GM23338 (cell line): ENCODE data around the gene ELAVL4. TPM values are rescaled to one million over a fixed set of nuclear protein-coding genes. Genes with fewer than 3 reads are reported as not detected.

Source experiments
- ATAC-seq: fragments of 200-7000 bp; cut with Tn5 transposase; 3 replicates; pipeline ENCODE4 v1.9.1; 2020
- DNase-seq: peaks from one replicate; pipeline ENCODE4 v3.0.0-alpha.2; 2015; ENCODE audit warnings: low spot score
- H2AFZ ChIP-seq: fragments of 200-600 bp; sonication (generic); 2 replicates; pipeline ENCODE4 v1.8.0; 2016; ENCODE audit warnings: antibody characterized with exemption, mild to moderate bottlenecking, moderate library complexity
- H3F3A ChIP-seq: fragments of 200-600 bp; sonication (generic); replicated peaks from 2 replicates; pipeline ENCODE4 v1.8.0; 2017; ENCODE audit warnings: antibody characterized with exemption, mixed run types, low read depth
- H3K27ac ChIP-seq: fragments of 200-600 bp; sonication (generic); 2 replicates; pipeline ENCODE4 v1.6.1; 2016; ENCODE audit warnings: low read depth
- H3K27me3 ChIP-seq: fragments of 200-600 bp; sonication (generic); 2 replicates; pipeline ENCODE4 v1.8.0; 2016; ENCODE audit warnings: mild to moderate bottlenecking, mixed run types, moderate library complexity; ENCODE audit not compliant: insufficient read depth
- H3K36me3 ChIP-seq: fragments of 200-600 bp; sonication (generic); 2 replicates; pipeline ENCODE4 v1.8.0; 2016; ENCODE audit warnings: mild to moderate bottlenecking; ENCODE audit not compliant: insufficient read depth
- H3K4me1 ChIP-seq: fragments of 200-600 bp; sonication (generic); 2 replicates; pipeline ENCODE4 v1.8.0; 2016; ENCODE audit warnings: mild to moderate bottlenecking, moderate library complexity; ENCODE audit not compliant: insufficient read depth
- H3K4me2 ChIP-seq: fragments of 200-600 bp; sonication (generic); 2 replicates; pipeline ENCODE4 v1.7.1; 2017; ENCODE audit warnings: mixed run types
- H3K4me3 ChIP-seq: fragments of 200-600 bp; sonication (generic); 2 replicates; pipeline ENCODE4 v1.6.1; 2016; ENCODE audit warnings: mixed run types
- H3K79me2 ChIP-seq: fragments of 200-600 bp; sonication (generic); replicated peaks from 2 replicates; pipeline ENCODE4 v1.8.0; 2017; ENCODE audit warnings: mild to moderate bottlenecking; ENCODE audit not compliant: insufficient read depth
- H3K9me2 ChIP-seq: fragments of 200-600 bp; sonication (generic); 2 replicates; pipeline ENCODE4 v1.8.0; 2017; ENCODE audit not compliant: insufficient read depth
- H4K20me1 ChIP-seq: fragments of 200-600 bp; sonication (generic); replicated peaks from 2 replicates; pipeline ENCODE4 v1.8.0; 2017; ENCODE audit warnings: mild to moderate bottlenecking; ENCODE audit not compliant: insufficient read depth
- H3K27ac Mint-ChIP-seq: 2 replicates; pipeline ENCODE4 v1.8.0; 2020; ENCODE audit warnings: inconsistent platforms, mild to moderate bottlenecking, moderate library complexity, mixed read lengths
- H3K27me3 Mint-ChIP-seq: 3 replicates; pipeline ENCODE4 v1.8.0; 2022; ENCODE audit warnings: low read depth, mild to moderate bottlenecking, moderate library complexity, mixed read lengths, inconsistent platforms; ENCODE audit not compliant: insufficient read depth, poor library complexity
- H3K36me3 Mint-ChIP-seq: 3 replicates; pipeline ENCODE4 v1.8.0; 2021; ENCODE audit warnings: low read depth, mild to moderate bottlenecking, inconsistent platforms, moderate library complexity, mixed read lengths
- H3K4me1 Mint-ChIP-seq: 3 replicates; pipeline ENCODE4 v1.8.0; 2020; ENCODE audit warnings: mild to moderate bottlenecking, inconsistent platforms, mixed read lengths
- H3K4me3 Mint-ChIP-seq: 3 replicates; pipeline ENCODE4 v1.8.0; 2021; ENCODE audit warnings: moderate library complexity, mild to moderate bottlenecking, inconsistent platforms, mixed read lengths
- H3K9me3 Mint-ChIP-seq: 3 replicates; pipeline ENCODE4 v1.8.0; 2020; ENCODE audit warnings: moderate library complexity, mild to moderate bottlenecking, inconsistent platforms, mixed read lengths
- CREB1 ChIP-seq: fragments of 250-450 bp; sonication (Bioruptor Pico); IDR thresholded peaks from 2 replicates; pipeline ENCODE4 v1.5.0; 2020; ENCODE audit warnings: low read depth, mild to moderate bottlenecking, moderate library complexity
- EZH2 ChIP-seq: fragments of 200-600 bp; sonication (generic); IDR thresholded peaks from one replicate; pipeline ENCODE4 v1.8.0; 2017; ENCODE audit warnings: antibody characterized with exemption, mild to moderate bottlenecking, low read depth; ENCODE audit not compliant: unreplicated experiment
- EZH2phosphoT487 ChIP-seq: fragments of 200-600 bp; sonication (generic); IDR thresholded peaks from one replicate; pipeline ENCODE4 v1.8.1; 2018; ENCODE audit warnings: antibody characterized with exemption; ENCODE audit not compliant: unreplicated experiment
- JUNB ChIP-seq: IDR thresholded peaks from one replicate; pipeline ENCODE4 v1.6.1; 2016; ENCODE audit warnings: antibody characterized with exemption; ENCODE audit not compliant: unreplicated experiment
- NANOG ChIP-seq: IDR thresholded peaks from 2 replicates; pipeline ENCODE4 v1.6.1; 2016; ENCODE audit warnings: antibody characterized with exemption, borderline replicate concordance
- POLR2AphosphoS5 ChIP-seq: IDR thresholded peaks from 2 replicates; pipeline ENCODE4 v1.6.1; 2016; ENCODE audit warnings: antibody characterized with exemption, low read depth
- STAT1 ChIP-seq: IDR thresholded peaks from one replicate; pipeline ENCODE4 v1.6.1; 2016; ENCODE audit warnings: antibody characterized with exemption; ENCODE audit not compliant: unreplicated experiment
- ZNF114 ChIP-seq: fragments of 250-450 bp; sonication (Bioruptor Pico); IDR thresholded peaks from 2 replicates; pipeline ENCODE4 v1.5.0; 2020; ENCODE audit warnings: mild to moderate bottlenecking, moderate library complexity
- ZNF331 ChIP-seq: fragments of 250-450 bp; sonication (Bioruptor Pico); IDR thresholded peaks from 2 replicates; pipeline ENCODE4 v1.5.0; 2020; ENCODE audit warnings: low read depth, mild to moderate bottlenecking, moderate library complexity
- polyA plus RNA-seq: library from polyadenylated mRNA; unstranded; fragments of >200 nt; fragmentation: Nextera tagmentation; extraction: Ambion mirVana; gene quantifications from 2 replicates; pipeline ENCODE4 v1.2.1, GENCODE V29; 2016
- total RNA-seq: library from RNA; depleted of rRNA; stranded (reverse); fragments of >200 nt; shearing (Covaris generic); gene quantifications from 2 replicates; pipeline ENCODE4 v1.2.3, GENCODE V29; 2014
- TF ChIP-seq, protein P1 (sequence below): IDR thresholded peaks from one replicate; pipeline ENCODE4 v1.6.1; 2018; ENCODE audit warnings: antibody characterized with exemption; ENCODE audit not compliant: unreplicated experiment
- TF ChIP-seq, protein P2 (sequence below), 2 experiments: fragments of 200-600 bp in 1 of 2; sonication (generic) in 1 of 2; conservative IDR thresholded peaks; 2 replicates each; pipeline versions ENCODE4 v1.5.1 to v1.6.1; 2016 to 2017; ENCODE audit warnings: antibody characterized with exemption in 2 of 2, low read depth in 2 of 2, mild to moderate bottlenecking in 2 of 2, moderate library complexity in 1 of 2
- TF ChIP-seq, protein P3 (sequence below): fragments of 250-450 bp; sonication (Bioruptor Pico); IDR thresholded peaks from 2 replicates; pipeline ENCODE4 v1.5.0; 2020; ENCODE audit warnings: mild to moderate bottlenecking, moderate library complexity

The ELAVL4 gene
- total and polyA plus RNA-seq, 2 experiments from 2014 or later, result 1.4 to 1.9 TPM

DNA sequence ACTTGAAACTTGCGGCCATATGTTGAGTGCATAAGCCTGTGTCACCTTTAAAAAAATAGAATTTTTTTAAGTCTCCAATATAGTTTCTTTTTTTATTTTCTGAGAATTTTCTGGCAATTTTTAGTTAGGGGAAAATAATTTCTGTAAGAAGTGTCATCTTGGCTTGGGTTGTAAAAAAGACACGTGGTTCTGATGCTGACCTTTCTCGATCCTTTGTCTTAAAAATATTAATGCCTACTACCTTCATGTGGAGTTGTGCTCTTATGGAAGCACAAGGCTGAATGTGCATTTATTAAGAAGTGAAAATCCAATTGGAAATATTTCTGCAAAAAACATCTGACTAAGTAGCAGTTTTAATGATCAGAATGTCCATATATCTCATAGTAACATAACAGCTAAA lies 3.5 kb downstream of the ELAVL4 start:
- no peaks in the 10 kb centered on the region for H3K27me3 ChIP-seq
- Mint-ChIP-seq H3K4me1 (peaks cover 33% of the 10 kb centered on the region), H3K9me3 (no peaks in the 10 kb centered on the region), H3K27ac (no peak overlapping the region), H3K36me3 (no peaks in the 10 kb centered on the region), H3K27me3 (no peaks in the 10 kb centered on the region), H3K4me3 (no peak overlapping the region)
- no peak for DNase-seq
- H4K20me1 ChIP-seq, result no peaks in the 10 kb centered on the region
- no peaks in the 10 kb centered on the region for H3K9me2 ChIP-seq
- H3F3A ChIP-seq, result no peaks in the 10 kb centered on the region
- no peak overlapping the region for H3K27ac ChIP-seq
- TF ChIP-seq, protein P1, sequence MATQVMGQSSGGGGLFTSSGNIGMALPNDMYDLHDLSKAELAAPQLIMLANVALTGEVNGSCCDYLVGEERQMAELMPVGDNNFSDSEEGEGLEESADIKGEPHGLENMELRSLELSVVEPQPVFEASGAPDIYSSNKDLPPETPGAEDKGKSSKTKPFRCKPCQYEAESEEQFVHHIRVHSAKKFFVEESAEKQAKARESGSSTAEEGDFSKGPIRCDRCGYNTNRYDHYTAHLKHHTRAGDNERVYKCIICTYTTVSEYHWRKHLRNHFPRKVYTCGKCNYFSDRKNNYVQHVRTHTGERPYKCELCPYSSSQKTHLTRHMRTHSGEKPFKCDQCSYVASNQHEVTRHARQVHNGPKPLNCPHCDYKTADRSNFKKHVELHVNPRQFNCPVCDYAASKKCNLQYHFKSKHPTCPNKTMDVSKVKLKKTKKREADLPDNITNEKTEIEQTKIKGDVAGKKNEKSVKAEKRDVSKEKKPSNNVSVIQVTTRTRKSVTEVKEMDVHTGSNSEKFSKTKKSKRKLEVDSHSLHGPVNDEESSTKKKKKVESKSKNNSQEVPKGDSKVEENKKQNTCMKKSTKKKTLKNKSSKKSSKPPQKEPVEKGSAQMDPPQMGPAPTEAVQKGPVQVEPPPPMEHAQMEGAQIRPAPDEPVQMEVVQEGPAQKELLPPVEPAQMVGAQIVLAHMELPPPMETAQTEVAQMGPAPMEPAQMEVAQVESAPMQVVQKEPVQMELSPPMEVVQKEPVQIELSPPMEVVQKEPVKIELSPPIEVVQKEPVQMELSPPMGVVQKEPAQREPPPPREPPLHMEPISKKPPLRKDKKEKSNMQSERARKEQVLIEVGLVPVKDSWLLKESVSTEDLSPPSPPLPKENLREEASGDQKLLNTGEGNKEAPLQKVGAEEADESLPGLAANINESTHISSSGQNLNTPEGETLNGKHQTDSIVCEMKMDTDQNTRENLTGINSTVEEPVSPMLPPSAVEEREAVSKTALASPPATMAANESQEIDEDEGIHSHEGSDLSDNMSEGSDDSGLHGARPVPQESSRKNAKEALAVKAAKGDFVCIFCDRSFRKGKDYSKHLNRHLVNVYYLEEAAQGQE, result no peak
- no peak for TF ChIP-seq POLR2AphosphoS5
- TF ChIP-seq STAT1, result no peak
- TF ChIP-seq ZNF114 (CRISPR knock-in tag), result no peak
- no peak for TF ChIP-seq NANOG
- TF ChIP-seq, protein P2, sequence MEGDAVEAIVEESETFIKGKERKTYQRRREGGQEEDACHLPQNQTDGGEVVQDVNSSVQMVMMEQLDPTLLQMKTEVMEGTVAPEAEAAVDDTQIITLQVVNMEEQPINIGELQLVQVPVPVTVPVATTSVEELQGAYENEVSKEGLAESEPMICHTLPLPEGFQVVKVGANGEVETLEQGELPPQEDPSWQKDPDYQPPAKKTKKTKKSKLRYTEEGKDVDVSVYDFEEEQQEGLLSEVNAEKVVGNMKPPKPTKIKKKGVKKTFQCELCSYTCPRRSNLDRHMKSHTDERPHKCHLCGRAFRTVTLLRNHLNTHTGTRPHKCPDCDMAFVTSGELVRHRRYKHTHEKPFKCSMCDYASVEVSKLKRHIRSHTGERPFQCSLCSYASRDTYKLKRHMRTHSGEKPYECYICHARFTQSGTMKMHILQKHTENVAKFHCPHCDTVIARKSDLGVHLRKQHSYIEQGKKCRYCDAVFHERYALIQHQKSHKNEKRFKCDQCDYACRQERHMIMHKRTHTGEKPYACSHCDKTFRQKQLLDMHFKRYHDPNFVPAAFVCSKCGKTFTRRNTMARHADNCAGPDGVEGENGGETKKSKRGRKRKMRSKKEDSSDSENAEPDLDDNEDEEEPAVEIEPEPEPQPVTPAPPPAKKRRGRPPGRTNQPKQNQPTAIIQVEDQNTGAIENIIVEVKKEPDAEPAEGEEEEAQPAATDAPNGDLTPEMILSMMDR (conservative IDR thresholded peaks at IDR 0.05; ENCODE audit: low read depth in 2 of 2), result no peak
- no peak for TF ChIP-seq EZH2phosphoT487
- TF ChIP-seq EZH2, result no peak
- no peak for TF ChIP-seq CREB1
- H2AFZ ChIP-seq, result no peak overlapping the region
- H3K36me3 ChIP-seq, result no peaks in the 10 kb centered on the region
- H3K4me1 ChIP-seq, result peaks cover 29% of the 10 kb centered on the region
- ATAC-seq, result no peak
- no peaks in the 10 kb centered on the region for H3K79me2 ChIP-seq
- no peak overlapping the region for H3K4me3 ChIP-seq
- no peak overlapping the region for H3K4me2 ChIP-seq

- DNase-seq (no peak), ATAC-seq (no peak)
- Histone ChIP-seq H3K27ac (no peak overlapping the region), H3K9me2 (no peaks in the 10 kb centered on the region), H3K79me2 (no peaks in the 10 kb centered on the region), H3K4me1 (no peaks in the 10 kb centered on the region), H4K20me1 (no peaks in the 10 kb centered on the region), H3F3A (no peaks in the 10 kb centered on the region), H3K27me3 (no peaks in the 10 kb centered on the region), H2AFZ (no peak overlapping the region), H3K4me2 (no peak overlapping the region), H3K36me3 (no peaks in the 10 kb centered on the region), H3K4me3 (no peak overlapping the region)
- Mint-ChIP-seq H3K4me3 (no peak overlapping the region), H3K27me3 (peaks cover 3% of the 10 kb centered on the region), H3K27ac (no peak overlapping the region), H3K9me3 (no peaks in the 10 kb centered on the region), H3K4me1 (peaks cover 6% of the 10 kb centered on the region), H3K36me3 (no peaks in the 10 kb centered on the region)
- TF ChIP-seq, protein P3, sequence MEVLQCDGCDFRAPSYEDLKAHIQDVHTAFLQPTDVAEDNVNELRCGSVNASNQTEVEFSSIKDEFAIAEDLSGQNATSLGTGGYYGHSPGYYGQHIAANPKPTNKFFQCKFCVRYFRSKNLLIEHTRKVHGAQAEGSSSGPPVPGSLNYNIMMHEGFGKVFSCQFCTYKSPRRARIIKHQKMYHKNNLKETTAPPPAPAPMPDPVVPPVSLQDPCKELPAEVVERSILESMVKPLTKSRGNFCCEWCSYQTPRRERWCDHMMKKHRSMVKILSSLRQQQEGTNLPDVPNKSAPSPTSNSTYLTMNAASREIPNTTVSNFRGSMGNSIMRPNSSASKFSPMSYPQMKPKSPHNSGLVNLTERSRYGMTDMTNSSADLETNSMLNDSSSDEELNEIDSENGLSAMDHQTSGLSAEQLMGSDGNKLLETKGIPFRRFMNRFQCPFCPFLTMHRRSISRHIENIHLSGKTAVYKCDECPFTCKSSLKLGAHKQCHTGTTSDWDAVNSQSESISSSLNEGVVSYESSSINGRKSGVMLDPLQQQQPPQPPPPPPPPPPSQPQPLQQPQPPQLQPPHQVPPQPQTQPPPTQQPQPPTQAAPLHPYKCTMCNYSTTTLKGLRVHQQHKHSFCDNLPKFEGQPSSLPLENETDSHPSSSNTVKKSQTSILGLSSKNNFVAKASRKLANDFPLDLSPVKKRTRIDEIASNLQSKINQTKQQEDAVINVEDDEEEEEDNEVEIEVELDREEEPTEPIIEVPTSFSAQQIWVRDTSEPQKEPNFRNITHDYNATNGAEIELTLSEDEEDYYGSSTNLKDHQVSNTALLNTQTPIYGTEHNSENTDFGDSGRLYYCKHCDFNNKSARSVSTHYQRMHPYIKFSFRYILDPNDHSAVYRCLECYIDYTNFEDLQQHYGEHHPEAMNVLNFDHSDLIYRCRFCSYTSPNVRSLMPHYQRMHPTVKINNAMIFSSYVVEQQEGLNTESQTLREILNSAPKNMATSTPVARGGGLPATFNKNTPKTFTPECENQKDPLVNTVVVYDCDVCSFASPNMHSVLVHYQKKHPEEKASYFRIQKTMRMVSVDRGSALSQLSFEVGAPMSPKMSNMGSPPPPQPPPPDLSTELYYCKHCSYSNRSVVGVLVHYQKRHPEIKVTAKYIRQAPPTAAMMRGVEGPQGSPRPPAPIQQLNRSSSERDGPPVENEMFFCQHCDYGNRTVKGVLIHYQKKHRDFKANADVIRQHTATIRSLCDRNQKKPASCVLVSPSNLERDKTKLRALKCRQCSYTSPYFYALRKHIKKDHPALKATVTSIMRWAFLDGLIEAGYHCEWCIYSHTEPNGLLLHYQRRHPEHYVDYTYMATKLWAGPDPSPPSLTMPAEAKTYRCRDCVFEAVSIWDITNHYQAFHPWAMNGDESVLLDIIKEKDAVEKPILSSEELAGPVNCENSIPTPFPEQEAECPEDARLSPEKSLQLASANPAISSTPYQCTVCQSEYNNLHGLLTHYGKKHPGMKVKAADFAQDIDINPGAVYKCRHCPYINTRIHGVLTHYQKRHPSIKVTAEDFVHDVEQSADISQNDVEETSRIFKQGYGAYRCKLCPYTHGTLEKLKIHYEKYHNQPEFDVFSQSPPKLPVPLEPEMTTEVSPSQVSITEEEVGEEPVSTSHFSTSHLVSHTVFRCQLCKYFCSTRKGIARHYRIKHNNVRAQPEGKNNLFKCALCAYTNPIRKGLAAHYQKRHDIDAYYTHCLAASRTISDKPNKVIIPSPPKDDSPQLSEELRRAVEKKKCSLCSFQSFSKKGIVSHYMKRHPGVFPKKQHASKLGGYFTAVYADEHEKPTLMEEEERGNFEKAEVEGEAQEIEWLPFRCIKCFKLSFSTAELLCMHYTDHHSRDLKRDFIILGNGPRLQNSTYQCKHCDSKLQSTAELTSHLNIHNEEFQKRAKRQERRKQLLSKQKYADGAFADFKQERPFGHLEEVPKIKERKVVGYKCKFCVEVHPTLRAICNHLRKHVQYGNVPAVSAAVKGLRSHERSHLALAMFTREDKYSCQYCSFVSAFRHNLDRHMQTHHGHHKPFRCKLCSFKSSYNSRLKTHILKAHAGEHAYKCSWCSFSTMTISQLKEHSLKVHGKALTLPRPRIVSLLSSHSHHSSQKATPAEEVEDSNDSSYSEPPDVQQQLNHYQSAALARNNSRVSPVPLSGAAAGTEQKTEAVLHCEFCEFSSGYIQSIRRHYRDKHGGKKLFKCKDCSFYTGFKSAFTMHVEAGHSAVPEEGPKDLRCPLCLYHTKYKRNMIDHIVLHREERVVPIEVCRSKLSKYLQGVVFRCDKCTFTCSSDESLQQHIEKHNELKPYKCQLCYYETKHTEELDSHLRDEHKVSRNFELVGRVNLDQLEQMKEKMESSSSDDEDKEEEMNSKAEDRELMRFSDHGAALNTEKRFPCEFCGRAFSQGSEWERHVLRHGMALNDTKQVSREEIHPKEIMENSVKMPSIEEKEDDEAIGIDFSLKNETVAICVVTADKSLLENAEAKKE (CRISPR knock-in tag), result no peak
- no peak for TF ChIP-seq POLR2AphosphoS5
- no peak for TF ChIP-seq STAT1
- TF ChIP-seq JUNB, result no peak
- TF ChIP-seq ZNF331 (CRISPR knock-in tag), result no peak
Measured at GRCh38 chr1:50123071-50123470, 14.4 kb downstream of the ELAVL4 start.
